IPS-NIHi7 (cell line): Measurements from ENCODE around the gene ELAVL2.

Experiments used
- DNase-seq: peaks from one replicate; pipeline ENCODE4 v3.0.0; 2012; ENCODE audit warnings: mixed read lengths; ENCODE audit errors: extremely low spot score

ELAVL2 gene

GRCh38 chr9:23771746-23772384, 54.2 kb downstream of the ELAVL2 start:
- DNase-seq: no peak

GRCh38 chr9:23769307-23769935, 56.6 kb downstream of the ELAVL2 start:
- DNase-seq: no peak

- no peak for DNase-seq
Measured at GRCh38 chr9:23768861-23769260, 57.2 kb downstream of the ELAVL2 start.

- no peak for DNase-seq
Measured at GRCh38 chr9:23766613-23767012, 59.4 kb downstream of the ELAVL2 start.

GRCh38 chr9:23765561-23765960, 60.5 kb downstream of the ELAVL2 start:
- no peak for DNase-seq

- no peak for DNase-seq
Measured at GRCh38 chr9:23764219-23764618, 61.8 kb downstream of the ELAVL2 start.

- no peak for DNase-seq
Measured at GRCh38 chr9:23754551-23754950, 71.5 kb downstream of the ELAVL2 start.

- no peak for DNase-seq
Measured at GRCh38 chr9:23752859-23753258, 73.2 kb downstream of the ELAVL2 start.

GRCh38 chr9:23751633-23752032, 74.4 kb downstream of the ELAVL2 start:
- no peak for DNase-seq

GRCh38 chr9:23750808-23751207, 75.2 kb downstream of the ELAVL2 start:
- DNase-seq: no peak

GRCh38 chr9:23747088-23748075, 78.7 kb downstream of the ELAVL2 start:
- no peak for DNase-seq

- DNase-seq: peak; percentile 49
Measured at GRCh38 chr9:23746317-23746716, 79.7 kb downstream of the ELAVL2 start.

GRCh38 chr9:23743036-23743435, 83.0 kb downstream of the ELAVL2 start:
- no peak for DNase-seq

GRCh38 chr9:23741351-23741750, 84.7 kb downstream of the ELAVL2 start:
- peak; percentile 10 for DNase-seq

- no peak for DNase-seq
Measured at GRCh38 chr9:23740531-23740930, 85.5 kb downstream of the ELAVL2 start.

- no peak for DNase-seq
Measured at GRCh38 chr9:23739753-23740152, 86.3 kb downstream of the ELAVL2 start.

- DNase-seq: peak; percentile 34
Measured at GRCh38 chr9:23736293-23736692, 89.7 kb downstream of the ELAVL2 start.

GRCh38 chr9:23733495-23734078, 92.5 kb downstream of the ELAVL2 start:
- DNase-seq: no peak

GRCh38 chr9:23731353-23731752, 94.7 kb downstream of the ELAVL2 start:
- no peak for DNase-seq

GRCh38 chr9:23730364-23730763, 95.7 kb downstream of the ELAVL2 start:
- no peak for DNase-seq

GRCh38 chr9:23728736-23729135, 97.3 kb downstream of the ELAVL2 start:
- no peak for DNase-seq

- no peak for DNase-seq
Measured at GRCh38 chr9:23725279-23725946, 100.6 kb downstream of the ELAVL2 start.
